ENCODE results near the gene SDS.

Gene SDS

DNA sequence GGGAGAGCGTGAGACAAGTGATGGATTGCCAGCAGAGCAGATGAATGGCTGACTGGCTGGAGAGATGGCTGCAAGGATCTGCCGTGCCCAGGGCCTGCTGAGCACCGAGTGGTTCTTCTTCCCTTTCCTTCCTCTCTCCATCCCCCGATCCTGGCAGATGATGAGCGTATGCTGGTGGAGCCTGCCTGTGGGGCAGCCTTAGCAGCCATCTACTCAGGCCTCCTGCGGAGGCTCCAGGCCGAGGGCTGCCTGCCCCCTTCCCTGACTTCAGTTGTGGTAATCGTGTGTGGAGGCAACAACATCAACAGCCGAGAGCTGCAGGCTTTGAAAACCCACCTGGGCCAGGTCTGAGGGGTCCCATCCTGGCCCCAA is 34.0 kb upstream of the SDS start:
- Histone ChIP-seq H3K4me1 (ENCODE audit: insufficient read depth, low read length, severe bottlenecking) (no peaks in the 10 kb centered on the region), H3K79me2 (ENCODE audit: insufficient read depth, low read length) (no peaks in the 10 kb centered on the region), H3F3A (ENCODE audit: insufficient read depth, low read length) (no peaks in the 10 kb centered on the region), H2AFZ (ENCODE audit: low read length) (no peak overlapping the region), H4K20me1 (ENCODE audit: insufficient read depth, low read length) (no peaks in the 10 kb centered on the region), H3K9me3 (ENCODE audit: low read length) (no peaks in the 10 kb centered on the region), H3K9ac (ENCODE audit: low read length) (no peak overlapping the region), H3K4me2 (ENCODE audit: low read length) (no peak overlapping the region), H3K9me2 (ENCODE audit: low read depth, low read length) (no peaks in the 10 kb centered on the region), H3K4me3 (ENCODE audit: low read depth, low read length, poor library complexity, severe bottlenecking) (no peak overlapping the region), H3K36me3 (ENCODE audit: insufficient read depth, low read length) (no peaks in the 10 kb centered on the region), H3K27ac (ENCODE audit: low read depth, low read length, poor library complexity, severe bottlenecking) (no peak overlapping the region), H3K27me3 (ENCODE audit: insufficient read depth, low read length) (peaks cover 5% of the 10 kb centered on the region; the same call in 1 of the 2 replicates)
- TF ChIP-seq, protein P1, sequence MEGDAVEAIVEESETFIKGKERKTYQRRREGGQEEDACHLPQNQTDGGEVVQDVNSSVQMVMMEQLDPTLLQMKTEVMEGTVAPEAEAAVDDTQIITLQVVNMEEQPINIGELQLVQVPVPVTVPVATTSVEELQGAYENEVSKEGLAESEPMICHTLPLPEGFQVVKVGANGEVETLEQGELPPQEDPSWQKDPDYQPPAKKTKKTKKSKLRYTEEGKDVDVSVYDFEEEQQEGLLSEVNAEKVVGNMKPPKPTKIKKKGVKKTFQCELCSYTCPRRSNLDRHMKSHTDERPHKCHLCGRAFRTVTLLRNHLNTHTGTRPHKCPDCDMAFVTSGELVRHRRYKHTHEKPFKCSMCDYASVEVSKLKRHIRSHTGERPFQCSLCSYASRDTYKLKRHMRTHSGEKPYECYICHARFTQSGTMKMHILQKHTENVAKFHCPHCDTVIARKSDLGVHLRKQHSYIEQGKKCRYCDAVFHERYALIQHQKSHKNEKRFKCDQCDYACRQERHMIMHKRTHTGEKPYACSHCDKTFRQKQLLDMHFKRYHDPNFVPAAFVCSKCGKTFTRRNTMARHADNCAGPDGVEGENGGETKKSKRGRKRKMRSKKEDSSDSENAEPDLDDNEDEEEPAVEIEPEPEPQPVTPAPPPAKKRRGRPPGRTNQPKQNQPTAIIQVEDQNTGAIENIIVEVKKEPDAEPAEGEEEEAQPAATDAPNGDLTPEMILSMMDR (IDR thresholded peaks at IDR 0.05; ENCODE audit: low read length), result no peak
- no peak for TF ChIP-seq EZH2 (IDR thresholded peaks at IDR 0.05; ENCODE audit: borderline replicate concordance, low read length)

DNA sequence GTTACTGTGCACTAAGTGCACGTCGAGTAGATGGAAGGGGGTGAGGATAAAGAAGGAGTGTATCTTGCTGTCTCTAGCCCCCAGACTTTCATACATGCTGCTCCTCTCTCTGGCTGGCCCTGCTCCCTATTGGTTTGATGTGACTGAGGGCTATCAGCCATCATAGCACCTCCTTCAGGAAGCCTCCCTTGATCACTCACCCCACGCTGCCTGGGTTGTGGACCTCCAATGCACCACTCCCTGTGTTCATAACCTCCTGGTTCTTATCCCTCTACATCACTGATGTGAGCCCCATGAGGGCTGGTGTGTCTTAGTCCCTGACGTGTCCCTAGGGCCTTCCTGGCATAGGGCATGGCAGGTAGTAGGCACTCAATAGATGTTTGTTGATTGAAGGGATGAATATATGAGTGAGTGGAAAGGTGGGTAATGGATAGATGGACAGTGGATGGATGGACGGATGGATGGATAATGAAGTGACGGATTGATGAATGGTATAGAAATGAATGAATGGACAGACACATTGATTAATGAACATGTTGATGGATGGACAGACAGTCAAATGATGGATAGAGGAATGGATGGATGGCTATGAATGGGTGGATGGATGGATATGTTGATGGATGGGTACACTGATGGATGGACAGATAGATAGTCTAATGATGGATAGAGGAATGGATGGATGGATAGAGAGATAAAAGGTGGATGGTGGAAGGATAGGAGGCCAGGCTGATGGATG is 33.5 kb upstream of the SDS start:
- no peak overlapping the region for H3K9ac ChIP-seq (ENCODE audit: low read length)
- no peak overlapping the region for H3K4me3 ChIP-seq (ENCODE audit: low read depth, low read length, poor library complexity, severe bottlenecking)
- H3F3A ChIP-seq (ENCODE audit: insufficient read depth, low read length), result no peaks in the 10 kb centered on the region
- no peak overlapping the region for H3K4me2 ChIP-seq (ENCODE audit: low read length)
- H3K27me3 ChIP-seq (ENCODE audit: insufficient read depth, low read length), result 0 out of 2 replicates have a peak, but pooled peaks cover 4% of the 10 kb centered on the region
- no peaks in the 10 kb centered on the region for H3K79me2 ChIP-seq (ENCODE audit: insufficient read depth, low read length)
- TF ChIP-seq, protein P1 (IDR thresholded peaks at IDR 0.05; ENCODE audit: low read length), result no peak
- no peak for TF ChIP-seq EZH2 (IDR thresholded peaks at IDR 0.05; ENCODE audit: borderline replicate concordance, low read length)
- no peaks in the 10 kb centered on the region for H4K20me1 ChIP-seq (ENCODE audit: insufficient read depth, low read length)
- H3K36me3 ChIP-seq (ENCODE audit: insufficient read depth, low read length), result no peaks in the 10 kb centered on the region
- no peak overlapping the region for H2AFZ ChIP-seq (ENCODE audit: low read length)
- H3K9me2 ChIP-seq (ENCODE audit: low read depth, low read length), result no peaks in the 10 kb centered on the region
- no peaks in the 10 kb centered on the region for H3K9me3 ChIP-seq (ENCODE audit: low read length)
- H3K27ac ChIP-seq (ENCODE audit: low read depth, low read length, poor library complexity, severe bottlenecking), result no peak overlapping the region
- H3K4me1 ChIP-seq (ENCODE audit: insufficient read depth, low read length, severe bottlenecking), result no peaks in the 10 kb centered on the region

DNA sequence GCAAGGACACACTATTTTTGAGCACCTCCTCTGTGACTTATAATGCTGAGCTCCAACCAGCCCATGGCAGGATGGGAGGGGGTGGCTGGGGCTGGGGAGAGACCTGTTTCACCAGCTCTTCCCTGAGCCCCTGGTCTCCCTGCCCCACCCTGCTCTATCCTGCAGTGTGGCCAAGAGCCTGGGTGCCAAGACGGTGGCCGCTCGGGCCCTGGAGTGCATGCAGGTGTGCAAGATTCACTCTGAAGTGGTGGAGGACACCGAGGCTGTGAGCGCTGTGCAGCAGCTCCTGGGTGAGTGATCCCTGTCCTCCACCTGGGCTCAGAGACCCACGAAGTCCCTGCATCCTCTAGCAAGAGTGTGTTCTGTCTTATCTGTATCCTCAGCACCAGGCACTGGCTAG is 32.9 kb upstream of the SDS start:
- Histone ChIP-seq H3K79me2 (ENCODE audit: insufficient read depth, low read length) (no peaks in the 10 kb centered on the region), H3K9me3 (ENCODE audit: low read length) (no peaks in the 10 kb centered on the region), H3K9me2 (ENCODE audit: low read depth, low read length) (no peaks in the 10 kb centered on the region), H4K20me1 (ENCODE audit: insufficient read depth, low read length) (no peaks in the 10 kb centered on the region), H3K27me3 (ENCODE audit: insufficient read depth, low read length) (0 out of 2 replicates have a peak, but pooled peaks cover 4% of the 10 kb centered on the region), H3F3A (ENCODE audit: insufficient read depth, low read length) (no peaks in the 10 kb centered on the region), H2AFZ (ENCODE audit: low read length) (no peak overlapping the region), H3K36me3 (ENCODE audit: insufficient read depth, low read length) (no peaks in the 10 kb centered on the region), H3K9ac (ENCODE audit: low read length) (no peak overlapping the region), H3K4me2 (ENCODE audit: low read length) (no peak overlapping the region), H3K4me1 (ENCODE audit: insufficient read depth, low read length, severe bottlenecking) (no peaks in the 10 kb centered on the region), H3K27ac (ENCODE audit: low read depth, low read length, poor library complexity, severe bottlenecking) (no peak overlapping the region), H3K4me3 (ENCODE audit: low read depth, low read length, poor library complexity, severe bottlenecking) (no peak overlapping the region)
- no peak for TF ChIP-seq EZH2 (IDR thresholded peaks at IDR 0.05; ENCODE audit: borderline replicate concordance, low read length)
- TF ChIP-seq, protein P1 (IDR thresholded peaks at IDR 0.05; ENCODE audit: low read length), result no peak
